ENCODE measurements around the gene SVEP1.
"Not testable (repeated sequence)": the region's sequence is repeated elsewhere in the genome, so short reads cannot be mapped to it uniquely, and the experiment has no call there.

SVEP1 gene

GRCh38 chr9:110578575-110579033 is 937 bp downstream of the SVEP1 start:
- no peak for DNase-seq (ENCODE audit: low read depth)

- DNase-seq (ENCODE audit: low read depth), result no peak
These were observed 3.6 kb downstream of the SVEP1 start for GRCh38 chr9:110575945-110576344.

GRCh38 chr9:110575169-110575568 is 4.4 kb downstream of the SVEP1 start:
- no peak for DNase-seq (ENCODE audit: low read depth)

GRCh38 chr9:110573305-110573704 is 6.2 kb downstream of the SVEP1 start:
- no peak for DNase-seq (ENCODE audit: low read depth)

- DNase-seq (ENCODE audit: low read depth), result no peak
These were observed 7.6 kb downstream of the SVEP1 start for GRCh38 chr9:110571801-110572483.

- DNase-seq (ENCODE audit: low read depth), result no peak
These were observed 13.4 kb downstream of the SVEP1 start for GRCh38 chr9:110566156-110566555.

GRCh38 chr9:110561826-110562225 is 17.7 kb downstream of the SVEP1 start:
- DNase-seq (ENCODE audit: low read depth), result no peak

GRCh38 chr9:110559869-110560268 is 19.7 kb downstream of the SVEP1 start:
- DNase-seq (ENCODE audit: low read depth), result no peak

GRCh38 chr9:110555551-110556331 is 23.8 kb downstream of the SVEP1 start:
- no peak for DNase-seq (ENCODE audit: low read depth)

- no peak for DNase-seq (ENCODE audit: low read depth)
These were observed 33.1 kb downstream of the SVEP1 start for GRCh38 chr9:110546411-110546871.

- DNase-seq (ENCODE audit: low read depth), result no peak
These were observed 33.8 kb downstream of the SVEP1 start for GRCh38 chr9:110545705-110546104.

- no peak for DNase-seq (ENCODE audit: low read depth)
These were observed 35.9 kb downstream of the SVEP1 start for GRCh38 chr9:110543631-110544051.

- DNase-seq (ENCODE audit: low read depth), result no peak
These were observed 37.6 kb downstream of the SVEP1 start for GRCh38 chr9:110541950-110542349.

GRCh38 chr9:110538647-110539041 is 40.9 kb downstream of the SVEP1 start:
- DNase-seq (ENCODE audit: low read depth), result no peak

GRCh38 chr9:110537841-110538646 is 41.5 kb downstream of the SVEP1 start:
- no peak for DNase-seq (ENCODE audit: low read depth)

- DNase-seq (ENCODE audit: low read depth), result no peak
These were observed 42.7 kb downstream of the SVEP1 start for GRCh38 chr9:110536822-110537221.

- DNase-seq (ENCODE audit: low read depth), result not testable (repeated sequence)
These were observed 45.4 kb downstream of the SVEP1 start for GRCh38 chr9:110534162-110534561.

- DNase-seq (ENCODE audit: low read depth), result no peak
These were observed 46.5 kb downstream of the SVEP1 start for GRCh38 chr9:110532908-110533665.

- DNase-seq (ENCODE audit: low read depth), result no peak
These were observed 47.8 kb downstream of the SVEP1 start for GRCh38 chr9:110531776-110532175.

GRCh38 chr9:110531241-110531640 is 48.3 kb downstream of the SVEP1 start:
- DNase-seq (ENCODE audit: low read depth), result not testable (repeated sequence)

- no peak for DNase-seq (ENCODE audit: low read depth)
These were observed 50.9 kb downstream of the SVEP1 start for GRCh38 chr9:110528645-110529044.

- no peak for DNase-seq (ENCODE audit: low read depth)
These were observed 53.1 kb downstream of the SVEP1 start for GRCh38 chr9:110526426-110526825.

Measured in stimulated activated CD4-positive, alpha-beta T cell treated with anti-CD3 and anti-CD28 coated beads, Interleukin-2, amount 100 ng/mL, for 4 hours (primary cell).